ENCODE measurements around the gene ITPKC.

The ITPKC gene

DNA sequence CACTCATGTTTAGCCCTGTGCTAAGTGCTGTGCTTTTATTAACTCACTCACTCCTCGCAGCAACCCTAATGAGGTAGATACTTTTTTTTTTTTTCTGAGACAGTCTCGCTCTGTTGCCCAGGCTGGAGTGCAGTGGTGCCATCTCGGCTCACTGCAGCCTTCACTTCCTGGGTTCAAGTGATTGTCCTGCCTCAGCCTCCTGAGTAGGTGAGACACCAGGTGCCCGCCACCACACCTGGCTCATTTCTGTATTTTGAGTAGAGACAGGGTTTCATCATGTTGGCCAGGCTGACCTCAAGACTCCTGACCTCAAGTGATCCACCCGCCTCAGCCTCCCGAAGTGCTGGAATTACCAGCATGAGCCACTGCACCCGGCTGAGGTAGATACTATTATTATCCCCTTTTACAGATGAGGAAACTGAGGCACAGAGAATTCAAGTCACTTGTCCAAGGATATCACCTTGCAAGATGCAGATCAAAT is 2.5 kb downstream of the ITPKC start:
- TF ChIP-seq, protein P1, sequence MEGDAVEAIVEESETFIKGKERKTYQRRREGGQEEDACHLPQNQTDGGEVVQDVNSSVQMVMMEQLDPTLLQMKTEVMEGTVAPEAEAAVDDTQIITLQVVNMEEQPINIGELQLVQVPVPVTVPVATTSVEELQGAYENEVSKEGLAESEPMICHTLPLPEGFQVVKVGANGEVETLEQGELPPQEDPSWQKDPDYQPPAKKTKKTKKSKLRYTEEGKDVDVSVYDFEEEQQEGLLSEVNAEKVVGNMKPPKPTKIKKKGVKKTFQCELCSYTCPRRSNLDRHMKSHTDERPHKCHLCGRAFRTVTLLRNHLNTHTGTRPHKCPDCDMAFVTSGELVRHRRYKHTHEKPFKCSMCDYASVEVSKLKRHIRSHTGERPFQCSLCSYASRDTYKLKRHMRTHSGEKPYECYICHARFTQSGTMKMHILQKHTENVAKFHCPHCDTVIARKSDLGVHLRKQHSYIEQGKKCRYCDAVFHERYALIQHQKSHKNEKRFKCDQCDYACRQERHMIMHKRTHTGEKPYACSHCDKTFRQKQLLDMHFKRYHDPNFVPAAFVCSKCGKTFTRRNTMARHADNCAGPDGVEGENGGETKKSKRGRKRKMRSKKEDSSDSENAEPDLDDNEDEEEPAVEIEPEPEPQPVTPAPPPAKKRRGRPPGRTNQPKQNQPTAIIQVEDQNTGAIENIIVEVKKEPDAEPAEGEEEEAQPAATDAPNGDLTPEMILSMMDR (IDR thresholded peaks at IDR 0.05; ENCODE audit: control insufficient read depth, insufficient read depth, low read depth, low read length, missing control alignments) = no peak
- peak overlapping the region; percentile 89 for H3K4me3 ChIP-seq (ENCODE audit: control insufficient read depth, low read depth, low read length)

DNA sequence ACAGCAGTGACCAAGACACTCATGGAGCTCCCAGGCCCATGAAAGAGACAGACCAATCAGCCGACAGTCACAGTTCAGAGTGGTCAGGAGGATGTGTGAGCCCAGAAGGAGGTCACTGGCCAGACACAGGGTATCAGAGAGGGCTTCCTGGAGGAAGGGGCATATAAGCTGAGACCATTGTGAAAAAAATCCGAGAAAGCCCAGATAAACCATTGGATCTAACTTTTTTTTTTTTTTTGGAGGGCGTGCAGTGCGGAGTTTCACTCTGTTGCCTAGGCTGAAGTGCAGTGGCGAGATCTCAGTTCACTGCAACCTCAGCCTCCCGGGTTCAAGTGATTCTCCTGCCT is 4.2 kb downstream of the ITPKC start:
- DNase-seq (ENCODE audit: low read depth) = no peak
- no peak overlapping the region for H3K4me3 ChIP-seq (ENCODE audit: control insufficient read depth, low read depth, low read length)
- TF ChIP-seq, protein P1 (IDR thresholded peaks at IDR 0.05; ENCODE audit: control insufficient read depth, insufficient read depth, low read depth, low read length, missing control alignments) = no peak

More for the DNA sequence above, 2.5 kb downstream of the ITPKC start:
- no peak for DNase-seq (ENCODE audit: low read depth)

DNA sequence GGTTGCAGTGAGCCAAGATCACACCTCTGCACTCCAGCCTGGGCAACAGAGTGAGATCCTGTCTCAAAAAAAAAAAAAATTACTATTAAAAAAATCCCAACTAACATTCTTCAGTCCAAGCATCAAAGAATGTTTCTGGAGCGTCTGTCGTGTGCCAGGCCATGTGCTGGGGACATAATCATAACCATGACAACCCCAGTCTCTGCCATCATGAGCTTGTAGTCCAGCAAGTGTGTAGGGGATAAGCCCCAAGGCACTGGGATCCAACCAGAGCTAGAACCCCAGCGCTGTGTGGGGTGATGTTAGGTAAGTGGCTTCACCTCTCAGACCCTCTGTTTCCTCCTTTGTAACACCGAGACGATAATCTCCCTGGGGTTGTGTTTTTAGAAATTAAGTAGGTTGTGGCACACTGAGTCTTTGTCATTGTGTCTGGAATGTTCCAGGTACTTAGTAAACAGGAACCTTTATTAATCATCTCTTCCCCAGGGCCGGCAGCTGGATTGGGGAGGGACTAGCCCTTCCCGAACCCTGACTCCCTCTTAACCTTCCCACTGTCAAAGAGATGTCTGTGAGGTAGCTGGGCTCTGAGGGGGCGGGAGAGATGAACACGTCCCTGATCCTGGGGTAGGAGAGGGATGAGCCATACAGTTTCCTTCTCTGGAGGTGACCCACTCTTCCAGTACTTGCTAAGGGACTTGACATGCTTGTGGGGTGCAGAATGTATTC is 5.2 kb downstream of the ITPKC start:
- H3K4me3 ChIP-seq (ENCODE audit: control insufficient read depth, low read depth, low read length) = no peak overlapping the region
- TF ChIP-seq, protein P1 (IDR thresholded peaks at IDR 0.05; ENCODE audit: control insufficient read depth, insufficient read depth, low read depth, low read length, missing control alignments) = no peak
- DNase-seq (ENCODE audit: low read depth) = no peak

DNA sequence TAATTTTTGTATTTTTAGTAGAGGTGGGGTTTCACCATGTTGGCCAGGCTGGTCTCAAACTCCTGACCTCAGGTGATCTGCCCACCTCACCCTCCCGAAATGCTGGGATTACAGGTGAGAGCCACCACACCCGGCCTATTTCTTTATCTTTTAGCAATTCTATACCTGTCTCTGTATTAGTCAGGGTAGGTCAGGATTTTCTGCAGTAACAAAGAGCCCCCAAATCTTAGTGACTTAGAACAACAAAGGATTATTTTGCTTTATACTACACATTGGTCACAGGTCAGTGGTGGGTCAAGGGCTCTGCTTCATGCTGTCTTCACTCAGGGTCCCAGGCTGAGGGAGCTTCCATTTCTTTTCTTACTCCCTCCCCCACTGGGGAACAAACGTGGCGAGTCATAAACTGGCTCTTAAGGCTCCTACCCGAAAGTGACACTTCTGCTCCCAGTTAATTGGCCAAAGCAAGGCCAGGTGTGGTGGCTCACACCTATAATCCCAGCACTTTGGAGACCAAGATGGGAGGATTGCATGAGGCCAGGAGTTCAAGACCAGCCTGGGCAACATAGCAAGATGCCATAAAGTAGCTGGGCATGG is 6.8 kb downstream of the ITPKC start:
- TF ChIP-seq, protein P1 (IDR thresholded peaks at IDR 0.05; ENCODE audit: control insufficient read depth, insufficient read depth, low read depth, low read length, missing control alignments) = no peak
- H3K4me3 ChIP-seq (ENCODE audit: control insufficient read depth, low read depth, low read length) = no peak overlapping the region
- DNase-seq (ENCODE audit: low read depth) = no peak

DNA sequence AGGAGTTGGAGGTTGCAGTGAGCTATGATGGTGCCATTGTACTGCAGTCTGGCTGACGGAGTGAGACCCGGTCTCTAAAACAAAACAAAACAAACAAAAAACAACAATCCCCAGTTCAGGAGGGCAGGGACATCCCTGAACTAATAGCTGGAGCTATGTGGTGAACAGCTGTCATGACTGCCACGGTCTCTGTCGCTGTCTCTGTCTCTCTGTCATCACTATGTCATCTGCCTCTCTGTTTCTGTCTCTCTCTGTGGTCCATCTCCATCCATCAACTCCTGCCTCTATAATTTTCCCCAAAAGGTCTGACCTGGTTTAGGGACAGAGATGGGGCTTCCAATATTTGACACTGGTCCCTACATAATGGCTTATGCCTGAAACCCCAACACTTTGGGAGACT is 7.4 kb downstream of the ITPKC start:
- no peak overlapping the region for H3K4me3 ChIP-seq (ENCODE audit: control insufficient read depth, low read depth, low read length)
- no peak for DNase-seq (ENCODE audit: low read depth)
- TF ChIP-seq, protein P1 (IDR thresholded peaks at IDR 0.05; ENCODE audit: control insufficient read depth, insufficient read depth, low read depth, low read length, missing control alignments) = no peak

DNA sequence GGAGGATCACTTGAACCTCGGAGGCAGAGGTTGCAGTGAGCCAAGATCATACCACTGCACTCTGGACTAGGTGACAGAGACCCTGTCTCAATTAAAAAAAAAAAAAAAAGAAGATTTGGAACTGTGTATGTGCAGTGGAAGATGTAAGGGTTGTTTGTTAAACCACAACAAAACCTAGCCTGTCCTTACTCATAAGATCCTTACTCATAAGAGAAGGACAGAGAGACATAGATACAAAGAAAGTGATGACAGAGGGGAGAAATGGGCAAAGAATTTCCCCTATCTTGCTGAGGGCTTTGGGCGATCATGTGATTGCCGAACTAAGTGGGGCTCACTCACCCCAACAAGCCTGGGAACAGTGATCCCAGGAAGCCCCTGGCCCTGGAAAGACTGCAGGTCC is 7.9 kb downstream of the ITPKC start:
- no peak overlapping the region for H3K4me3 ChIP-seq (ENCODE audit: control insufficient read depth, low read depth, low read length)
- TF ChIP-seq, protein P1 (IDR thresholded peaks at IDR 0.05; ENCODE audit: control insufficient read depth, insufficient read depth, low read depth, low read length, missing control alignments) = no peak
- DNase-seq (ENCODE audit: low read depth) = no peak
